Measurements from ENCODE around the gene WDR87.

WDR87 gene

GRCh38 chr19:37951816-37952210, 45.4 kb upstream of the WDR87 start:
- DNase-seq, result no peak
- TF ChIP-seq CTCF (IDR thresholded peaks at IDR 0.05), result no peak
- no peaks in the 10 kb centered on the region for H3K27me3 ChIP-seq
- no peak overlapping the region for H3K4me3 ChIP-seq
- intact Hi-C loops (cut with DNase I; ENCODE audit: low total_unique reads), result no loop called here
- H3K4me1 ChIP-seq, result peaks cover 0 to 6% (median 2%) of the 10 kb centered on the region in 4 donors
- no peak overlapping the region for H3K27ac ChIP-seq
- H3K9me3 ChIP-seq, result no peaks in the 10 kb centered on the region
- no peaks in the 10 kb centered on the region for H3K36me3 ChIP-seq

- no peak overlapping the region for H3K4me3 ChIP-seq
- H3K9me3 ChIP-seq, result no peaks in the 10 kb centered on the region
- peaks cover 0 to 6% (median 2%) of the 10 kb centered on the region in 4 donors for H3K4me1 ChIP-seq
- DNase-seq, result no peak
- no peaks in the 10 kb centered on the region for H3K27me3 ChIP-seq
- H3K36me3 ChIP-seq, result no peaks in the 10 kb centered on the region
- no peak overlapping the region for H3K27ac ChIP-seq
- TF ChIP-seq CTCF (IDR thresholded peaks at IDR 0.05), result no peak
- intact Hi-C loops (cut with DNase I; ENCODE audit: low total_unique reads), result no loop called here
Observed at GRCh38 chr19:37950471-37951175, 44.2 kb upstream of the WDR87 start.

- peaks cover 0 to 6% (median 2%) of the 10 kb centered on the region in 4 donors for H3K4me1 ChIP-seq
- H3K27ac ChIP-seq, result no peak overlapping the region
- no peak for TF ChIP-seq CTCF (IDR thresholded peaks at IDR 0.05)
- H3K4me3 ChIP-seq, result no peak overlapping the region
- H3K9me3 ChIP-seq, result no peaks in the 10 kb centered on the region
- DNase-seq, result no peak
- no peaks in the 10 kb centered on the region for H3K36me3 ChIP-seq
- no peaks in the 10 kb centered on the region for H3K27me3 ChIP-seq
- intact Hi-C loops (cut with DNase I; ENCODE audit: low total_unique reads), result no loop called here
Observed at GRCh38 chr19:37948362-37948761, 42.0 kb upstream of the WDR87 start.

GRCh38 chr19:37947778-37948177, 41.4 kb upstream of the WDR87 start:
- no peak for TF ChIP-seq CTCF (IDR thresholded peaks at IDR 0.05)
- Histone ChIP-seq H3K9me3 (no peaks in the 10 kb centered on the region), H3K4me3 (no peak overlapping the region), H3K4me1 (peaks cover 0 to 6% (median 2%) of the 10 kb centered on the region in 4 donors), H3K36me3 (no peaks in the 10 kb centered on the region), H3K27me3 (no peaks in the 10 kb centered on the region), H3K27ac (no peak overlapping the region)
- DNase-seq, result no peak
- intact Hi-C loops (cut with DNase I; ENCODE audit: low total_unique reads), result no loop called here

- Histone ChIP-seq H3K27me3 (no peaks in the 10 kb centered on the region), H3K4me3 (no peak overlapping the region), H3K9me3 (no peaks in the 10 kb centered on the region), H3K27ac (no peak overlapping the region), H3K36me3 (no peaks in the 10 kb centered on the region), H3K4me1 (peaks cover 0 to 4% (median 0%) of the 10 kb centered on the region in 4 donors)
- no peak for DNase-seq
- TF ChIP-seq CTCF (IDR thresholded peaks at IDR 0.05), result no peak
- intact Hi-C loops (cut with DNase I; ENCODE audit: low total_unique reads), result no loop called here
Observed at GRCh38 chr19:37946132-37946531, 39.7 kb upstream of the WDR87 start.
